Fibroblast of lung (primary cell): ENCODE measurements around the gene ANKS1A. TPM values are rescaled to one million over a fixed set of nuclear protein-coding genes. Genes with fewer than 3 reads are reported as not detected.

Experiments used
- DNase-seq, 2 donors: peaks; one replicate each; pipeline versions ENCODE4 v3.0.0 to v3.0.0-alpha.2; 2010; ENCODE audit warnings: low read depth in 2 of 2
- H2AFZ ChIP-seq: 2 replicates; pipeline ENCODE4 v1.5.1; 2012; ENCODE audit warnings: low read length, control low read depth, inconsistent platforms
- H3K27ac ChIP-seq: 2 replicates; pipeline ENCODE4 v1.5.1; 2011; ENCODE audit warnings: low read length, control low read depth; ENCODE audit not compliant: insufficient read depth
- H3K27me3 ChIP-seq: 2 replicates; pipeline ENCODE4 v1.5.1; 2011; ENCODE audit warnings: mild to moderate bottlenecking, low read length; ENCODE audit not compliant: control insufficient read depth, insufficient read depth
- H3K36me3 ChIP-seq: 2 replicates; pipeline ENCODE4 v1.5.1; 2011; ENCODE audit warnings: low read length; ENCODE audit not compliant: control insufficient read depth, insufficient read depth
- H3K4me1 ChIP-seq: 2 replicates; pipeline ENCODE4 v1.5.1; 2011; ENCODE audit warnings: low read length; ENCODE audit not compliant: control insufficient read depth, insufficient read depth; ENCODE audit errors: extremely low read depth
- H3K4me2 ChIP-seq: 2 replicates; pipeline ENCODE4 v1.5.1; 2011; ENCODE audit warnings: low read length, control low read depth; ENCODE audit not compliant: insufficient read depth; ENCODE audit errors: extremely low read depth
- H3K4me3 ChIP-seq, 4 experiments: fragments of 200-600 bp in 1 of 4; sonication (generic) in 1 of 4; replicated peaks in 1 of 4; 2 replicates each; pipeline ENCODE4 v1.5.1; 2011 to 2016; ENCODE audit warnings: low read length in 4 of 4, low read depth in 3 of 4, mild to moderate bottlenecking in 3 of 4, control low read depth in 2 of 4, inconsistent platforms in 1 of 4, mixed read lengths in 1 of 4; ENCODE audit not compliant: insufficient read depth in 1 of 4; ENCODE audit errors: control extremely low read depth in 1 of 4
- H3K79me2 ChIP-seq: 2 replicates; pipeline ENCODE4 v1.5.1; 2012; ENCODE audit warnings: mild to moderate bottlenecking, low read length, inconsistent platforms; ENCODE audit not compliant: control insufficient read depth, insufficient read depth
- H3K9ac ChIP-seq: 2 replicates; pipeline ENCODE4 v1.5.1; 2011; ENCODE audit warnings: mild to moderate bottlenecking, low read length, control low read depth; ENCODE audit not compliant: insufficient read depth
- H3K9me3 ChIP-seq: 2 replicates; pipeline ENCODE4 v1.5.1; 2012; ENCODE audit warnings: low read depth, low read length; ENCODE audit not compliant: control insufficient read depth, insufficient read depth
- H4K20me1 ChIP-seq: 2 replicates; pipeline ENCODE4 v1.5.1; 2011; ENCODE audit warnings: low read length; ENCODE audit not compliant: control insufficient read depth, insufficient read depth; ENCODE audit errors: extremely low read depth
- EZH2 ChIP-seq: IDR thresholded peaks from 2 replicates; pipeline ENCODE4 v1.5.1; 2012; ENCODE audit warnings: low read length, control low read depth, mild to moderate bottlenecking; ENCODE audit errors: missing control alignments
- polyA plus RNA-seq, 2 donors: library from polyadenylated mRNA; depleted of rRNA in 1 of 2; stranded (reverse) in 1 of 2; unstranded in 1 of 2; fragments of >200 nt; gene quantifications; 2 replicates each; pipeline ENCODE4 v1.2.1, GENCODE V29; 2011 to 2012; ENCODE audit warnings: missing spikeins in 1 of 2
- total RNA-seq: library from RNA; depleted of rRNA; stranded (reverse); fragments of >200 nt; gene quantifications from 2 replicates; pipeline ENCODE4 v1.2.1, GENCODE V29; 2014
- TF ChIP-seq, protein P1 (sequence below), 2 donors: IDR thresholded peaks in 1 of 2; conservative IDR thresholded peaks in 1 of 2; 1 replicate in 1 of 2; 2 replicates in 1 of 2; pipeline ENCODE4 v1.5.1; 2011 to 2012; ENCODE audit warnings: low read length in 2 of 2, control low read depth in 1 of 2, inconsistent platforms in 1 of 2, low read depth in 1 of 2, mild to moderate bottlenecking in 1 of 2

ANKS1A gene
- total and polyA plus RNA-seq, 2 donors (not counting 1 experiment from before 2014, with no cell fraction given), result 3.6 to 7.8 TPM

DNA sequence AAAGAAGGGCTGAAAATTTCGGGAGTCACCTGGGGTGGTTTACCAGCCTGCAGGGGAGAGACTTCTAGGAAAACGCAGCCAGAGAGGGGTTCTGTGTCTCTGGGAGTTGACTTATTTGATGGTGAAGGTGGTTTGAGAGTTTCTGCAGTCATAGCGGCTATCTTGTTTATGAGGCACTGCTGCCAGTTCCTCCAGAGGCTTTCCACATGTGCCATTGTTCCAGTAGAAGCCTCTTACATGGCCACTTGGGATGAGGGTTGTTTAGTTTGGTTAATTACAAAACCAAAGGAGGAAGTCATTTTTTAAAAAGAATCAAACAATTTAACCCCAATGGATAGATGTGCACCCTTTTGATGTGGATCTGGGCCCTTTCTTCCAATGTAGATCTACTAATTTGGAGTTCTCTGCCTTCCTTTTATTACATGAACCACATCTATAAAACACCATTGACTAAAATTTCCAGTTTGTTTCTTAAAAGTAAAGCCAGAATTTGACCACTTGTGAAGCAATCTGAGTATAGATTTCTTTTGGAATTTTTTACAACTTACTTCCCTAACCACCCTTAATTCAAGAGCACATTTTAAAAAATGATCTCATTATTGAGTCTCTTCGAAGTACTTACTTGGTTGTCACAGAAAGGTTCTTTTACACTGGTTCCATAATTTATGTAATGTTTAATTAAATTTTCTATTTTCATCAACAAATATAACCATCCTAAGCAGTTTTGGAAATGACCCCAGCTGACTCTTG, 154.5 kb downstream of the ANKS1A start:
- Histone ChIP-seq H3K27ac (no peak overlapping the region), H3K4me2 (no peak overlapping the region), H3K4me1 (peaks cover 13% of the 10 kb centered on the region), H3K79me2 (no peaks in the 10 kb centered on the region), H3K36me3 (no peaks in the 10 kb centered on the region), H2AFZ (no peak overlapping the region), H4K20me1 (no peaks in the 10 kb centered on the region), H3K27me3 (no peaks in the 10 kb centered on the region), H3K4me3 (no peak overlapping the region), H3K9me3 (no peaks in the 10 kb centered on the region), H3K9ac (no peak overlapping the region)
- no peak for DNase-seq
- TF ChIP-seq, protein P1, sequence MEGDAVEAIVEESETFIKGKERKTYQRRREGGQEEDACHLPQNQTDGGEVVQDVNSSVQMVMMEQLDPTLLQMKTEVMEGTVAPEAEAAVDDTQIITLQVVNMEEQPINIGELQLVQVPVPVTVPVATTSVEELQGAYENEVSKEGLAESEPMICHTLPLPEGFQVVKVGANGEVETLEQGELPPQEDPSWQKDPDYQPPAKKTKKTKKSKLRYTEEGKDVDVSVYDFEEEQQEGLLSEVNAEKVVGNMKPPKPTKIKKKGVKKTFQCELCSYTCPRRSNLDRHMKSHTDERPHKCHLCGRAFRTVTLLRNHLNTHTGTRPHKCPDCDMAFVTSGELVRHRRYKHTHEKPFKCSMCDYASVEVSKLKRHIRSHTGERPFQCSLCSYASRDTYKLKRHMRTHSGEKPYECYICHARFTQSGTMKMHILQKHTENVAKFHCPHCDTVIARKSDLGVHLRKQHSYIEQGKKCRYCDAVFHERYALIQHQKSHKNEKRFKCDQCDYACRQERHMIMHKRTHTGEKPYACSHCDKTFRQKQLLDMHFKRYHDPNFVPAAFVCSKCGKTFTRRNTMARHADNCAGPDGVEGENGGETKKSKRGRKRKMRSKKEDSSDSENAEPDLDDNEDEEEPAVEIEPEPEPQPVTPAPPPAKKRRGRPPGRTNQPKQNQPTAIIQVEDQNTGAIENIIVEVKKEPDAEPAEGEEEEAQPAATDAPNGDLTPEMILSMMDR (conservative IDR thresholded peaks at IDR 0.05 in 1 of 2, IDR thresholded peaks at IDR 0.05 in 1 of 2; ENCODE audit: low read depth in 1 of 2, low read length in 2 of 2), result no peak
- no peak for TF ChIP-seq EZH2

GRCh38 chr6:35044145-35044745, 155.2 kb downstream of the ANKS1A start:
- TF ChIP-seq, protein P1 (conservative IDR thresholded peaks at IDR 0.05 in 1 of 2, IDR thresholded peaks at IDR 0.05 in 1 of 2; ENCODE audit: low read depth in 1 of 2, low read length in 2 of 2), result no peak
- no peak for TF ChIP-seq EZH2
- Histone ChIP-seq H3K4me1 (peaks cover 19% of the 10 kb centered on the region), H2AFZ (no peak overlapping the region), H3K27ac (no peak overlapping the region), H3K9me3 (no peaks in the 10 kb centered on the region), H3K9ac (no peak overlapping the region), H3K79me2 (no peaks in the 10 kb centered on the region), H4K20me1 (no peaks in the 10 kb centered on the region), H3K4me2 (no peak overlapping the region), H3K4me3 (no peak overlapping the region), H3K36me3 (no peaks in the 10 kb centered on the region), H3K27me3 (no peaks in the 10 kb centered on the region)
- peak in 1 of 2 donors; percentile 36 for DNase-seq

GRCh38 chr6:35044761-35045421, 155.8 kb downstream of the ANKS1A start:
- no peak for TF ChIP-seq EZH2
- TF ChIP-seq, protein P1 (conservative IDR thresholded peaks at IDR 0.05 in 1 of 2, IDR thresholded peaks at IDR 0.05 in 1 of 2; ENCODE audit: low read depth in 1 of 2, low read length in 2 of 2), result no peak
- no peaks in the 10 kb centered on the region for H3K27me3 ChIP-seq
- H3K27ac ChIP-seq, result no peak overlapping the region
- no peak overlapping the region for H3K4me2 ChIP-seq
- no peaks in the 10 kb centered on the region for H3K79me2 ChIP-seq
- no peaks in the 10 kb centered on the region for H3K36me3 ChIP-seq
- H2AFZ ChIP-seq, result no peak overlapping the region
- H3K9me3 ChIP-seq, result no peaks in the 10 kb centered on the region
- H3K9ac ChIP-seq, result no peak overlapping the region
- no peaks in the 10 kb centered on the region for H4K20me1 ChIP-seq
- no peak for DNase-seq
- peaks cover 24% of the 10 kb centered on the region for H3K4me1 ChIP-seq
- no peak overlapping the region for H3K4me3 ChIP-seq
